Gastrocnemius medialis (tissue), 4 donors: ENCODE data around the gene KIF1B.

Experiments used
- CTCF ChIP-seq, 5 experiments: fragments of 450-650 bp in 3 of 5; fragments of 200-600 bp in 2 of 5; sonication (generic) in 2 of 5; IDR thresholded peaks in 4 of 5; conservative IDR thresholded peaks in 1 of 5; 1 replicate in 4 of 5; 2 replicates in 1 of 5; pipeline ENCODE4 v1.5.1; 2016 to 2019; ENCODE audit warnings: antibody characterized with exemption in 5 of 5, mild to moderate bottlenecking in 3 of 5, moderate library complexity in 3 of 5
- POLR2A ChIP-seq, 2 donors: fragments of 450-650 bp; IDR thresholded peaks; one replicate each; pipeline ENCODE4 v1.6.1; 2017; ENCODE audit warnings: antibody characterized with exemption in 2 of 2, mild to moderate bottlenecking in 2 of 2, moderate library complexity in 2 of 2

GRCh38 chr1:10225573-10225972 lies 15.2 kb downstream of the KIF1B start:
- no peak for TF ChIP-seq POLR2A (IDR thresholded peaks at IDR 0.05)
- no peak for TF ChIP-seq CTCF (IDR thresholded peaks at IDR 0.05 in 4 of 5, conservative IDR thresholded peaks at IDR 0.05 in 1 of 5)
